Measurements from ENCODE around the gene ESYT2.

GRCh38 chr7:158846304-158846703 lies 17.0 kb upstream of the ESYT2 start:
- TF ChIP-seq CTCF (tag by site-specific recombination; IDR thresholded peaks at IDR 0.05) (no peak), ZNF549 (tag by site-specific recombination; IDR thresholded peaks at IDR 0.05) (no peak), ZNF777 (tag by site-specific recombination; IDR thresholded peaks at IDR 0.05; ENCODE audit: borderline replicate concordance) (no peak), REPIN1 (tag by site-specific recombination; IDR thresholded peaks at IDR 0.05; ENCODE audit: low read depth) (no peak), ZNF510 (tag by site-specific recombination; IDR thresholded peaks at IDR 0.05; ENCODE audit: insufficient replicate concordance) (no peak), PATZ1 (tag by site-specific recombination; IDR thresholded peaks at IDR 0.05) (no peak)
